GM23338 (cell line): ENCODE measurements around the gene PRR29. TPM values are rescaled to one million over a fixed set of nuclear protein-coding genes. Genes with fewer than 3 reads are reported as not detected.

Experiments used
- EZH2 ChIP-seq: fragments of 200-600 bp; sonication (generic); IDR thresholded peaks from one replicate; pipeline ENCODE4 v1.8.0; 2017; ENCODE audit warnings: antibody characterized with exemption, mild to moderate bottlenecking, low read depth; ENCODE audit not compliant: unreplicated experiment
- polyA plus RNA-seq: library from polyadenylated mRNA; unstranded; fragments of >200 nt; fragmentation: Nextera tagmentation; extraction: Ambion mirVana; gene quantifications from 2 replicates; pipeline ENCODE4 v1.2.1, GENCODE V29; 2016
- total RNA-seq: library from RNA; depleted of rRNA; stranded (reverse); fragments of >200 nt; shearing (Covaris generic); gene quantifications from 2 replicates; pipeline ENCODE4 v1.2.3, GENCODE V29; 2014
- TF ChIP-seq, protein P1 (sequence below): fragments of 250-450 bp; sonication (Bioruptor Pico); IDR thresholded peaks from 2 replicates; pipeline ENCODE4 v1.5.0; 2020; ENCODE audit warnings: mild to moderate bottlenecking, moderate library complexity
- TF ChIP-seq, protein P2 (sequence below): IDR thresholded peaks from one replicate; pipeline ENCODE4 v1.6.1; 2018; ENCODE audit warnings: antibody characterized with exemption; ENCODE audit not compliant: unreplicated experiment
- TF ChIP-seq, protein P3 (sequence below): IDR thresholded peaks from 2 replicates; pipeline ENCODE4 v1.6.1; 2016; ENCODE audit warnings: antibody characterized with exemption

Gene PRR29
- total and polyA plus RNA-seq, 2 experiments from 2014 or later = 0.24 to 1.3 TPM

DNA sequence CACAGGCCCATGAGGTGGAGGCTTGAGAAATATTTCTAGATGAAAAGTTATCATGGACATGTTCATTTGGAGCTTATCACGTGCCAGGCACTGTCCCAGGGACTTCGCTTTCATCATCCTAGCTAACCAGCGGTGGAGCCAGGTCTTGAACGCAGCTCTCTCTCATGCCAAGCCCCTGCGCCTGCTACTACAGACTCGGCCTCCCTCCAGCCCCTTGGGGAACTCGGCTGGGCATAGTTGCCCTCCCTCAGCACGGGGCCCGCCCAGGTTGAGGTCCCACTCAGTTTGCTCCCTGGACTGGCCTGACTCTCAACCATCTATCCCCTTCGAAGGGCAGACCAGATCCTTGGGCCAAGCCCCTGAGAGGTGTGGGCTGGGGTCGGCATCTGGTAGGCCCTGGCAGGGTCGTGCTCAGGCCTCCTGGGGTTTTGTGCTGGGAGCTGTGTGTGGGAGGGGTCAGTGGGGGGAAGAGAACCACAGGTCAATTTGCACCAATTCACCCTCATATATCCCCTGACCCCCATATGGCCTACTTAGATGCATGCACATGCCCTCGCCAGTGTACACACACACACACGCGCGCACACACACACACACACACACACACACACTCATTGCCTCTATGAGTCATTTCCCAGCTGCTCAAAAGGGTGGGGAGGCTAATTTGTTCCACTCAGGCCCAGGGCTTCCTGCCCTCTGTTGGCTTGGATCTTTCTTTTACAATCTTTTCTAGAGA, 13.3 kb upstream of the PRR29 start (continued):
- TF ChIP-seq, protein P1, sequence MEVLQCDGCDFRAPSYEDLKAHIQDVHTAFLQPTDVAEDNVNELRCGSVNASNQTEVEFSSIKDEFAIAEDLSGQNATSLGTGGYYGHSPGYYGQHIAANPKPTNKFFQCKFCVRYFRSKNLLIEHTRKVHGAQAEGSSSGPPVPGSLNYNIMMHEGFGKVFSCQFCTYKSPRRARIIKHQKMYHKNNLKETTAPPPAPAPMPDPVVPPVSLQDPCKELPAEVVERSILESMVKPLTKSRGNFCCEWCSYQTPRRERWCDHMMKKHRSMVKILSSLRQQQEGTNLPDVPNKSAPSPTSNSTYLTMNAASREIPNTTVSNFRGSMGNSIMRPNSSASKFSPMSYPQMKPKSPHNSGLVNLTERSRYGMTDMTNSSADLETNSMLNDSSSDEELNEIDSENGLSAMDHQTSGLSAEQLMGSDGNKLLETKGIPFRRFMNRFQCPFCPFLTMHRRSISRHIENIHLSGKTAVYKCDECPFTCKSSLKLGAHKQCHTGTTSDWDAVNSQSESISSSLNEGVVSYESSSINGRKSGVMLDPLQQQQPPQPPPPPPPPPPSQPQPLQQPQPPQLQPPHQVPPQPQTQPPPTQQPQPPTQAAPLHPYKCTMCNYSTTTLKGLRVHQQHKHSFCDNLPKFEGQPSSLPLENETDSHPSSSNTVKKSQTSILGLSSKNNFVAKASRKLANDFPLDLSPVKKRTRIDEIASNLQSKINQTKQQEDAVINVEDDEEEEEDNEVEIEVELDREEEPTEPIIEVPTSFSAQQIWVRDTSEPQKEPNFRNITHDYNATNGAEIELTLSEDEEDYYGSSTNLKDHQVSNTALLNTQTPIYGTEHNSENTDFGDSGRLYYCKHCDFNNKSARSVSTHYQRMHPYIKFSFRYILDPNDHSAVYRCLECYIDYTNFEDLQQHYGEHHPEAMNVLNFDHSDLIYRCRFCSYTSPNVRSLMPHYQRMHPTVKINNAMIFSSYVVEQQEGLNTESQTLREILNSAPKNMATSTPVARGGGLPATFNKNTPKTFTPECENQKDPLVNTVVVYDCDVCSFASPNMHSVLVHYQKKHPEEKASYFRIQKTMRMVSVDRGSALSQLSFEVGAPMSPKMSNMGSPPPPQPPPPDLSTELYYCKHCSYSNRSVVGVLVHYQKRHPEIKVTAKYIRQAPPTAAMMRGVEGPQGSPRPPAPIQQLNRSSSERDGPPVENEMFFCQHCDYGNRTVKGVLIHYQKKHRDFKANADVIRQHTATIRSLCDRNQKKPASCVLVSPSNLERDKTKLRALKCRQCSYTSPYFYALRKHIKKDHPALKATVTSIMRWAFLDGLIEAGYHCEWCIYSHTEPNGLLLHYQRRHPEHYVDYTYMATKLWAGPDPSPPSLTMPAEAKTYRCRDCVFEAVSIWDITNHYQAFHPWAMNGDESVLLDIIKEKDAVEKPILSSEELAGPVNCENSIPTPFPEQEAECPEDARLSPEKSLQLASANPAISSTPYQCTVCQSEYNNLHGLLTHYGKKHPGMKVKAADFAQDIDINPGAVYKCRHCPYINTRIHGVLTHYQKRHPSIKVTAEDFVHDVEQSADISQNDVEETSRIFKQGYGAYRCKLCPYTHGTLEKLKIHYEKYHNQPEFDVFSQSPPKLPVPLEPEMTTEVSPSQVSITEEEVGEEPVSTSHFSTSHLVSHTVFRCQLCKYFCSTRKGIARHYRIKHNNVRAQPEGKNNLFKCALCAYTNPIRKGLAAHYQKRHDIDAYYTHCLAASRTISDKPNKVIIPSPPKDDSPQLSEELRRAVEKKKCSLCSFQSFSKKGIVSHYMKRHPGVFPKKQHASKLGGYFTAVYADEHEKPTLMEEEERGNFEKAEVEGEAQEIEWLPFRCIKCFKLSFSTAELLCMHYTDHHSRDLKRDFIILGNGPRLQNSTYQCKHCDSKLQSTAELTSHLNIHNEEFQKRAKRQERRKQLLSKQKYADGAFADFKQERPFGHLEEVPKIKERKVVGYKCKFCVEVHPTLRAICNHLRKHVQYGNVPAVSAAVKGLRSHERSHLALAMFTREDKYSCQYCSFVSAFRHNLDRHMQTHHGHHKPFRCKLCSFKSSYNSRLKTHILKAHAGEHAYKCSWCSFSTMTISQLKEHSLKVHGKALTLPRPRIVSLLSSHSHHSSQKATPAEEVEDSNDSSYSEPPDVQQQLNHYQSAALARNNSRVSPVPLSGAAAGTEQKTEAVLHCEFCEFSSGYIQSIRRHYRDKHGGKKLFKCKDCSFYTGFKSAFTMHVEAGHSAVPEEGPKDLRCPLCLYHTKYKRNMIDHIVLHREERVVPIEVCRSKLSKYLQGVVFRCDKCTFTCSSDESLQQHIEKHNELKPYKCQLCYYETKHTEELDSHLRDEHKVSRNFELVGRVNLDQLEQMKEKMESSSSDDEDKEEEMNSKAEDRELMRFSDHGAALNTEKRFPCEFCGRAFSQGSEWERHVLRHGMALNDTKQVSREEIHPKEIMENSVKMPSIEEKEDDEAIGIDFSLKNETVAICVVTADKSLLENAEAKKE = no peak
- TF ChIP-seq, protein P2, sequence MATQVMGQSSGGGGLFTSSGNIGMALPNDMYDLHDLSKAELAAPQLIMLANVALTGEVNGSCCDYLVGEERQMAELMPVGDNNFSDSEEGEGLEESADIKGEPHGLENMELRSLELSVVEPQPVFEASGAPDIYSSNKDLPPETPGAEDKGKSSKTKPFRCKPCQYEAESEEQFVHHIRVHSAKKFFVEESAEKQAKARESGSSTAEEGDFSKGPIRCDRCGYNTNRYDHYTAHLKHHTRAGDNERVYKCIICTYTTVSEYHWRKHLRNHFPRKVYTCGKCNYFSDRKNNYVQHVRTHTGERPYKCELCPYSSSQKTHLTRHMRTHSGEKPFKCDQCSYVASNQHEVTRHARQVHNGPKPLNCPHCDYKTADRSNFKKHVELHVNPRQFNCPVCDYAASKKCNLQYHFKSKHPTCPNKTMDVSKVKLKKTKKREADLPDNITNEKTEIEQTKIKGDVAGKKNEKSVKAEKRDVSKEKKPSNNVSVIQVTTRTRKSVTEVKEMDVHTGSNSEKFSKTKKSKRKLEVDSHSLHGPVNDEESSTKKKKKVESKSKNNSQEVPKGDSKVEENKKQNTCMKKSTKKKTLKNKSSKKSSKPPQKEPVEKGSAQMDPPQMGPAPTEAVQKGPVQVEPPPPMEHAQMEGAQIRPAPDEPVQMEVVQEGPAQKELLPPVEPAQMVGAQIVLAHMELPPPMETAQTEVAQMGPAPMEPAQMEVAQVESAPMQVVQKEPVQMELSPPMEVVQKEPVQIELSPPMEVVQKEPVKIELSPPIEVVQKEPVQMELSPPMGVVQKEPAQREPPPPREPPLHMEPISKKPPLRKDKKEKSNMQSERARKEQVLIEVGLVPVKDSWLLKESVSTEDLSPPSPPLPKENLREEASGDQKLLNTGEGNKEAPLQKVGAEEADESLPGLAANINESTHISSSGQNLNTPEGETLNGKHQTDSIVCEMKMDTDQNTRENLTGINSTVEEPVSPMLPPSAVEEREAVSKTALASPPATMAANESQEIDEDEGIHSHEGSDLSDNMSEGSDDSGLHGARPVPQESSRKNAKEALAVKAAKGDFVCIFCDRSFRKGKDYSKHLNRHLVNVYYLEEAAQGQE = no peak
- TF ChIP-seq, protein P3, sequence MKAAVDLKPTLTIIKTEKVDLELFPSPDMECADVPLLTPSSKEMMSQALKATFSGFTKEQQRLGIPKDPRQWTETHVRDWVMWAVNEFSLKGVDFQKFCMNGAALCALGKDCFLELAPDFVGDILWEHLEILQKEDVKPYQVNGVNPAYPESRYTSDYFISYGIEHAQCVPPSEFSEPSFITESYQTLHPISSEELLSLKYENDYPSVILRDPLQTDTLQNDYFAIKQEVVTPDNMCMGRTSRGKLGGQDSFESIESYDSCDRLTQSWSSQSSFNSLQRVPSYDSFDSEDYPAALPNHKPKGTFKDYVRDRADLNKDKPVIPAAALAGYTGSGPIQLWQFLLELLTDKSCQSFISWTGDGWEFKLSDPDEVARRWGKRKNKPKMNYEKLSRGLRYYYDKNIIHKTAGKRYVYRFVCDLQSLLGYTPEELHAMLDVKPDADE = no peak
- TF ChIP-seq EZH2 = no peak
